Measurements from ENCODE around the gene ASCC1.

DNA sequence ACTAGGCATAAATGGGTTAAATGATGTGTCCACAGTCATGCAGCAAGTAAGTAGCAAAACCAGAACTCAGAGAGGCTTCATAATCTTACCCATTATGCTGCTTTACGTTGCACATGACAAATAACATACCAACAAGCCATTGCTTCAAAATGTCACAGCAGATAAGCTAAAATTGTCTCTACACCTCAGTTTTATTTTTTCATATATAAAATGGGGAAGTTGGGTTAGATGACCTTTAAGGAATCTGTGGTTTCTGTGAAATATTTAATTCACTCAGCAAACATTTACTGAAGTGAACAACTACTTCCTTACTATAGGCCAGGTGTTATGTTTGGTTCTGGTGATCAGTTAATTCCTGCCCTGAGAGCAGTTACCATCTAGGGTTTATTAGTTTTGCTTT is 2.2 kb upstream of the ASCC1 start:
- no peak for TF ChIP-seq CTCF (IDR thresholded peaks at IDR 0.05; ENCODE audit: low read length)
- TF ChIP-seq EZH2phosphoT487 (IDR thresholded peaks at IDR 0.05; ENCODE audit: low read length) = no peak
